ENCODE results near the gene CTXND2. TPM values are rescaled to one million over a fixed set of nuclear protein-coding genes. Genes with fewer than 3 reads are reported as not detected.

CTXND2 gene
- polyA plus RNA-seq, 3 donors: not detected

DNA sequence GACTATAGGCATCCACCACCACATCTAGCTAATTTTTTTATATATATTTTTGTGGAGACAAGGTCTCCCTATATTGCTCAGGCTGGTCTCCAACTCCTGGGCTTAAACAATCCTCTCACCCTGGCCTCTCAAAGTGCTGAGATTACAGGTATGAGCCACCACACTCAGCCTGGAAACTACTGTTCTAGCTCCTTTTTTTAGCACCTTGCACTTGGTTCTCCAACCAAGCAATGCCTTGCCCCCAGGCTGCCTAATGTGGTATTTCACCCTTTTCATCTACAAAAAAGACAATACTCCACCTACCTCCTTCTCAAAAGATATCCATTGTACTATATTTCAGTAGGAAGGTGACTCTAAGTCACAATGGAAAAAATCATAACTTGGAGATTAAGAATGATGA is 17.3 kb upstream of the CTXND2 start:
- H3K4me3 ChIP-seq (replicated peaks in 1 of 3; ENCODE audit: low read depth in 2 of 3, low read length in 3 of 3): no peak overlapping the region
- no peak overlapping the region for H3K4me2 ChIP-seq (replicated peaks; ENCODE audit: extremely low read depth, low read length, poor library complexity, severe bottlenecking)
- intact Hi-C loops (cut with micrococcal nuclease): no loop called here
- peaks cover 100% of the 10 kb centered on the region for H3K79me2 ChIP-seq (ENCODE audit: insufficient read depth, low read length)
- H3K4me1 ChIP-seq (ENCODE audit: control insufficient read depth in 1 of 2, insufficient read depth in 2 of 2, low read length in 2 of 2): peaks cover 9% of the 10 kb centered on the region in 2 donors
- peak overlapping the region in 3 of 7 donors; percentile 11 to 57 (median 57) for H3K27ac Mint-ChIP-seq
- H3K36me3 ChIP-seq (replicated peaks in 1 of 2; ENCODE audit: control insufficient read depth in 1 of 2, insufficient read depth in 2 of 2, low read length in 2 of 2): peaks cover 11 to 46% of the 10 kb centered on the region in 2 donors
- H3K4me1 Mint-ChIP-seq: peaks cover 25% of the 10 kb centered on the region
- no peak overlapping the region for H3K9ac ChIP-seq (ENCODE audit: insufficient read depth, low read length, poor library complexity, severe bottlenecking)
- H3K27me3 Mint-ChIP-seq (ENCODE audit: low read depth in 3 of 3): peaks cover 0 to 1% (median 0%) of the 10 kb centered on the region in 3 donors
- H3K27ac ChIP-seq (ENCODE audit: low read depth in 1 of 2, low read length in 2 of 2): no peak overlapping the region
- TF ChIP-seq, protein P1, sequence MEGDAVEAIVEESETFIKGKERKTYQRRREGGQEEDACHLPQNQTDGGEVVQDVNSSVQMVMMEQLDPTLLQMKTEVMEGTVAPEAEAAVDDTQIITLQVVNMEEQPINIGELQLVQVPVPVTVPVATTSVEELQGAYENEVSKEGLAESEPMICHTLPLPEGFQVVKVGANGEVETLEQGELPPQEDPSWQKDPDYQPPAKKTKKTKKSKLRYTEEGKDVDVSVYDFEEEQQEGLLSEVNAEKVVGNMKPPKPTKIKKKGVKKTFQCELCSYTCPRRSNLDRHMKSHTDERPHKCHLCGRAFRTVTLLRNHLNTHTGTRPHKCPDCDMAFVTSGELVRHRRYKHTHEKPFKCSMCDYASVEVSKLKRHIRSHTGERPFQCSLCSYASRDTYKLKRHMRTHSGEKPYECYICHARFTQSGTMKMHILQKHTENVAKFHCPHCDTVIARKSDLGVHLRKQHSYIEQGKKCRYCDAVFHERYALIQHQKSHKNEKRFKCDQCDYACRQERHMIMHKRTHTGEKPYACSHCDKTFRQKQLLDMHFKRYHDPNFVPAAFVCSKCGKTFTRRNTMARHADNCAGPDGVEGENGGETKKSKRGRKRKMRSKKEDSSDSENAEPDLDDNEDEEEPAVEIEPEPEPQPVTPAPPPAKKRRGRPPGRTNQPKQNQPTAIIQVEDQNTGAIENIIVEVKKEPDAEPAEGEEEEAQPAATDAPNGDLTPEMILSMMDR (IDR thresholded peaks at IDR 0.05): no peak
- peaks cover 0 to 8% (median 3%) of the 10 kb centered on the region in 7 donors for H3K9me3 Mint-ChIP-seq
- no peak overlapping the region for H2AFZ ChIP-seq (ENCODE audit: insufficient read depth, low read depth, low read length, poor library complexity, severe bottlenecking)
- DNase-seq: no peak
- H3K9me3 ChIP-seq (replicated peaks in 1 of 2; ENCODE audit: control insufficient read depth in 1 of 2, insufficient read depth in 1 of 2, low read length in 2 of 2): no peaks in the 10 kb centered on the region
- peaks cover 88% of the 10 kb centered on the region for H4K20me1 ChIP-seq (ENCODE audit: insufficient read depth, low read length)
- H3K36me3 Mint-ChIP-seq: peaks cover 28 to 49% of the 10 kb centered on the region in 2 donors
- no peak overlapping the region for H3K4me3 Mint-ChIP-seq
- H3K27me3 ChIP-seq (ENCODE audit: control insufficient read depth in 2 of 2, insufficient read depth in 2 of 2, low read length in 2 of 2): no peaks in the 10 kb centered on the region

DNA sequence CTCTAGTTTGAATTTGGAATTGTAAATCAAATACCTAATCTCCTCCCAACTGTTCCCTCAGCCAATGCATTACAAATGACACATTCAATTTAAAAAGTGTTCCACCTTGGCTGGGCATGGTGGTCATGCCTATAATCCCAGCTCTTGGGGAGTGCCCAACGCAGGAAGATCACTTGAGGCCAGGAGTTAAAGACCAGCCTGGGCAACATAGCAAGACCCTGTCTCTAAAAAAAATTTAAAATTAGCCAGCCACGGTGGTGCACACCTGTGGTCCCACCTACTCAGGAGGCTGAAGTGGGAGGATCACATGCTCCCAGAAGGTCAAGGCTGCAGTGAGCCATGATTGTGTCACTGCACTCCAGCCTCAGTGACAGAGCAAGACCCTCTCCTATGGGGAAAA is 14.4 kb upstream of the CTXND2 start:
- Mint-ChIP-seq H3K36me3 (peaks cover 24 to 39% of the 10 kb centered on the region in 2 donors), H3K9me3 (peaks cover 0 to 6% (median 3%) of the 10 kb centered on the region in 7 donors), H3K4me1 (peaks cover 38% of the 10 kb centered on the region), H3K4me3 (no peak overlapping the region), H3K27me3 (ENCODE audit: low read depth in 3 of 3) (peaks cover 0 to 1% (median 0%) of the 10 kb centered on the region in 3 donors), H3K27ac (peak overlapping the region in 2 of 7 donors; percentile 20 to 51)
- Histone ChIP-seq H4K20me1 (ENCODE audit: insufficient read depth, low read length) (peaks cover 60% of the 10 kb centered on the region), H3K27me3 (ENCODE audit: control insufficient read depth in 2 of 2, insufficient read depth in 2 of 2, low read length in 2 of 2) (no peaks in the 10 kb centered on the region), H3K4me2 (replicated peaks; ENCODE audit: extremely low read depth, low read length, poor library complexity, severe bottlenecking) (no peak overlapping the region), H3K9ac (ENCODE audit: insufficient read depth, low read length, poor library complexity, severe bottlenecking) (no peak overlapping the region), H3K4me1 (ENCODE audit: control insufficient read depth in 1 of 2, insufficient read depth in 2 of 2, low read length in 2 of 2) (peaks cover 24 to 26% of the 10 kb centered on the region in 2 donors), H3K36me3 (replicated peaks in 1 of 2; ENCODE audit: control insufficient read depth in 1 of 2, insufficient read depth in 2 of 2, low read length in 2 of 2) (peaks cover 11 to 39% of the 10 kb centered on the region in 2 donors), H3K9me3 (replicated peaks in 1 of 2; ENCODE audit: control insufficient read depth in 1 of 2, insufficient read depth in 1 of 2, low read length in 2 of 2) (no peaks in the 10 kb centered on the region), H3K4me3 (replicated peaks in 1 of 3; ENCODE audit: low read depth in 2 of 3, low read length in 3 of 3) (no peak overlapping the region), H3K79me2 (ENCODE audit: insufficient read depth, low read length) (peaks cover 89% of the 10 kb centered on the region), H2AFZ (ENCODE audit: insufficient read depth, low read depth, low read length, poor library complexity, severe bottlenecking) (no peak overlapping the region), H3K27ac (ENCODE audit: low read depth in 1 of 2, low read length in 2 of 2) (no peak overlapping the region)
- DNase-seq: no peak
- no CpG with 5 or more reads among the region's 2 CpGs for WGBS (ENCODE audit: insufficient coverage)
- TF ChIP-seq, protein P1 (IDR thresholded peaks at IDR 0.05): no peak
- intact Hi-C loops (cut with micrococcal nuclease): no loop called here
